ENCODE measurements around the gene ARHGAP6.

ARHGAP6 gene

DNA sequence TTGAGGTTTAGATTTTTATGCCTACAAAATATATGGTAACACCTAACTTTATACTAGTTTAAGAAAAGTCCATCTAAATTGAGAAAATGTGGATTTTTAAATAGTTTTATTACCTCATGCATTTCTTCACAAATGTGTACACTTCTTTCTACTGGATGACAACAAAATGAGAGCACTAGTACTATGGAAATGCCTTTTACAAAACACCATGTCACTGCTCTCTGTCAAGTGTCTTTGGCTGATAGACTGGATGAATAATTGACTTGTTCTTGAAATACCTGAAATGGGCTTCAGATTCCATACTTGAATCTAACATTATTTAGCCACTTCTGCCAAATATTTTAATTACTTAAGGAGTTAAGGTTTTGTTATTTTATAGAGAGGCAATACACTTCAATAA is 323.0 kb downstream of the ARHGAP6 start:
- no peak for DNase-seq

DNA sequence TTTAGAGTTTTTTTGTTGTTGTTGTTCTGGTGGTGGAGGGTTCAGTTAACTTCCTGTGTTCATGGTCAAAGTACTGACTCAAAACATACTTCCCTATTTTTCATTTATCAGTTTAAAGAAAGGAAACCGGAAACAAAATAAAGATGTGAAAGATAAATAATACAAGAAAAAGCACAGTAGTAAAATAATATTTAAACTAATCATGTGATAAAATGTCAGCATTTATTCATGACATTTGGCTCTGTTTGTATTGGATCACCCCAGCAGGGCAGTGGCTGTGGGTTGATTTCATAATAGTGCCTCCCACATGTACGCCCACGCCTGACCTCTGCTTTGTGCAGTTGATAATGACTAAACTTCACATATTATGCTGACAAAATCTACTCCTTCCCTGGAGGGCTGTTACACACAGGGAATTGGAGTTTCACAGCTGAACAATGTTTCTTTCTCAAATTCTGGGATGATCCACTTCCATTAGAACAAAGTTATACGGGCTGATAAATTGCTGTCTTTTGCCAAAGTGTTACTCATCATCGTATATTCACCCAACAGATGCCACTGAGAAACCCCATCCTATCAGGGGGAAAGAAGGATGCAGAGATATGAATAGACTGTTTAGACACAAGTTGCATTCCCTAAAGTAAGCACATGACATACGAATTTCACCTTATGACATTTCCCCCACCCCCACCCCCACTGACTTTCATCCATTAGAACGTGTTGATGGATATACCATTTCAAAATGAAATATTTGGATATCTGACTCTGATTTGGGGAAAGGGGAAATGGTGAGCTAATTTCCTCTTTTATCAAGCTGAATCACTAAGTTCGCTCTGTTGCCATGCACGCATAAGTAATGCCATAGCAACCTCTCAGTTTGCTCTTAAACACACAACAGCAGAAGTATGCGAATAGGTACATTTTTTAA is 324.2 kb downstream of the ARHGAP6 start:
- no peak for DNase-seq

DNA sequence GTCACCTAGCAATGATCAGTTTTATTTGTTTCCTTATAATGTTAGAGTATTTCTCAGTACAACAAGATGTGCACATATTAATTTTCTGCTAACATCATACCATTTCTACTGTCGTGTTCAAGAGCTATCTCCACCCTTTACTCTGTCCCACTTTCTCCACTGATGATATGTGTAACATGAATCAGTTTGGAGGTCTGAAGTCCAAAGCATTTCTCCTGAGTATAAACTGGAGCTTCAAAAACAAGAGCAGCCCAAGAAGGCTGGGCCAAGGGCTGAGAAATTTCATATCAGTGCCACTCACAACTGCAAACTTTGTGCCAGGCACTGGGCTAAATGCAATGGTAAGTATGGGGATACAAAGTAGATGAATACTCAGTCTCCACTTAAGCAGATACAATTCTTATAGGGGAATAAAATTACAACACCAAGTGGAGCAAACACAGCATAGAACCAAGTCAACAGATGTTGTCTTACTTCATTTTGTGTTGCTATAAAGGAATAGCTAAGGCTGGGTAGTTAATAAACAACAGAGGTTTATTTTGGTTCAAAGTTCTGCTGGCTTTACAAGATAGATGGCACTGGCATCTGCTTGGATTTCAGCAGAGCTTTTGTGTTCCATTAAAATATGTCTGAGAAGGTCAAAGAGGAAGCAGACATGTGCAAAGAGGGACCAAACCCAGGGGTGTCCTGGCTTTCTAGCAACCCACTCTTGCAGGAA is 328.3 kb downstream of the ARHGAP6 start:
- no peak for DNase-seq

DNA sequence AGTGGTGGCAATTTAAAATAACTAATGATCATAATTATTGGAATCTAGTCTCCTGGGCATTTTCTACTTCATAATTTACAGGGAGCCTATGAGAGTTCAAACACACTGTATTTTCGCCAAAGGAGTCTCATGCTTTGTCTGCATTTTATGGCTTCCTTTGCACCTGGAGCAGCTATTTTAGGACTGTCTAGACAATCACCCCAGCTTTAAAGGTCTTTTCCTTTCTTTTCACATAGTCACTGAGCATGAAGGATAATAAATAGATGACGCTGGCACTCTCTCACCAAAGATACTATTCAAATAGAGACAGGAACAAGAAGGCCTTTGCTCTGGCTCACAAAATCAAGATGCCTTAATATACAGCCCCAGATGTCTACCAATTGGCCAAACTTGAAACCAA is 329.5 kb downstream of the ARHGAP6 start:
- DNase-seq, result no peak

DNA sequence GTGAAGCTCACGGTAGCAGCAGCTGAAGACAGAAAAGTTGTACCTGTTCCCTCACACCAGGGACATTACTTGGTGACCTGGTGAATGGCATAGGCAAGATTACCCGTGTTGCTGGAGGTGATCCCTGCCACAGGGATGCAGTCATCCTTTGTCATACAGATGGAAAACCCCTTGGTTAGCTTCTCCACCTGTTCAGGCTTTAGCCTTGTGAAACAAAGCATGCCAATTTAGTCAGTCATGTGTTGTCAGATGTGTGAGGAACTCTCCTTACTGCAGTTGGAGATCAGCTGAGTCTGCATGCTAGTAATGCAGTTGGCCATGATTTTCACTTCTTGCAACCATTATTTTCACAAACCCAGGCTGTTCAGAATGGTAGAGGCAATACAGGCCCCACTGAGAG is 331.6 kb downstream of the ARHGAP6 start:
- DNase-seq, result no peak

DNA sequence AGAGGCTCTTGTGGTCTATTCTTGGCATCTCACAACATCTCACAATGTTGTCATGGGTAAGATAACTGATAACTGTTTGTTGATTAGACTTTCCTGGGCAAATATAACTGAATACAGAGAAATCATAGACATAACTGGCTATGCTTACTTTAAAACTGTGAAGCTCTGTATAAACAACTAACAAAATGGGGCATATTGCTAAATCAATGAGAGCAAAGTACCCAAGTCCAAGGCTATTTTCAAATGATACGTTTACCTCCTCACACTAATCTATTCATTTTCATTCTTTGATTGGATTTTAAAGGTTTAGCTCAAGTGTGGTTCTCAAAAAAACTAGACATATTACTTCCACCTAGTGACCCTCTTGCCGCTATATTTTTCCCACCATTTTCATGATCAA is 333.9 kb downstream of the ARHGAP6 start:
- DNase-seq, result no peak

DNA sequence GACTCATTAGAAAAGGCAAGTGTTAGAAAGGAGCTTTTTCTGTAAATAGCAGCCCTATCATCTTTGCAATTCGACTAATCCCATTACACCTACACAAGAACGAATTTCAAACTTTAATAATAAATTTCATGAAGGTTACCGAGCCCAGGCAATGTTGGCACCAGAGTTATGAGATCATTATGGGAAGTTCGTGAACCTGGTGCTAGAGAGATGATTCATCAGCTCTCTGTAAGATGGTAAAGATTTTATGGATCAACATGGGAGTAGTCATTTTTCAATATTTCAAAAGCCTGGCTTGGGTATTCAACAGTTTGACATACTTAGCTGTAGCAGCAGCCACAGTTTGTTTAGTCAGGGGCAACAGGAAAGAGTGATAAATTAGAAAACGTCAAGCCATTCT is 336.7 kb downstream of the ARHGAP6 start:
- DNase-seq, result no peak

DNA sequence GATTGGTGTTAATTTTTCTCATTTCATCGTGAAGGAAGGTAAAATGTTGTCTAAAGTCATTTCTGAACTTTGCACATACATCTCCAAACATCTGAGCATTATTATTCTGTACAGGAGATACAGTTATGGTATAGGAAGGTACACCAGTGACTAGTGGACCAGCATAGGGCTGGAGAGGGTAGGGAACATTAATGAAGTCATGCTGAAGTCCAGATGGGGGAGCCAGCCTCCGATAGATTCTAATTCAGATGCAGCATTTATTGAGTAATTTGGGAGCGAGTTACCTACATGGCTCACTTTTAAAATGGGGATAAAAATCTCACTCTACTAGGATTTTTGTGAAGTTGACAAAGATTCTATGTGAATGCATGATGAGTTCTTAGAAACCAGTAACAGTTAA is 337.6 kb downstream of the ARHGAP6 start:
- no peak for DNase-seq

DNA sequence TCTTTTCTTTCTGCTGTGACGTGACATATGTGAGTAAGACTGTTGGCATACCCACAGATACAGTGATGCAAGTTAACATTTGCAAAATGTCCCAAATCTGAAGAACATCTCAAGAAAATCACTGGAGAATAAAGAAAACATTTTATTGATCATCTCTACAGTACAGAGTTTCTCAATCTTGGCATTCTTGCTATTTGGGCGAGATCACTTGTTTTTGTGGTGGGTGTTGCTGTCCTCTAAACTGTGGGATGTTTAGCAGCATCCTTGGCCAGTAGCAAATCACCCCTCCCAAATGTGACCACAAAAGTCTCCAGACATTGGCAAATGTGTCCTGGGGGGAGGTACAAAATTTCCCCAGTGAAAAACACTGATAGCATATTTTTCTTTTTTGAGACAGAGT is 343.7 kb downstream of the ARHGAP6 start:
- DNase-seq, result no peak

DNA sequence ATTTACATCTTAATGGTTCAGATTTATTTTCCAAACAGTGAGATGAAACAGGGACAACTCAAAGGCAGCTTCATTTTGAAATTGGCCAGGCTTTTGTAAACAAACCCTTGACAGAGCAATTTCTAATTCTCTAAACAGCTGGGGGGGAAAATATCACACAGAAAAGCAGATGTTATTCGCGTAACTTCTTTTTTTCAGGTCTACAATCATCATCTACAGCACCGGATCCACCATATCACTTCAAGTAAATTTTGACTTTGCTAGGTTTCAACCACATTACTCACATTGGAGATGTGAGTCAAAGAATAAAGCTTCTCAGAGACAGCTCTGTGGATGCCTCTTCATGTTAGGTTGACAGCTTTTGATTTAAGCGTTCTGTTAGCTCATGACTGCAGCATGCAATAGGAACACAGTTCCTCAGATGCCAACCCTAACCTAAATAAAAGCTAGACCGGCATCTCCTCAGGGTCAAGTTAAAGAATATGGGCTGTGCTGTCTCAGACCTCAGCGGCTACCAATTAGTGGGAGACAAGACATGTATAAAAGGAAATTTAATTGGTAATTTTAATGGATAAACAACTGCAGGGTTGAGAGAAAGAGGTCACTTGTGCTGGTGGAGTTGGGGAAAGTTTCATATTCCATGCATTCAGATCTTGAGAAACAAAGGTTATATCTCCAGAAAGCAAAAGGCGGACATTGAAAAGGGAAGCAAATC is 345.8 kb downstream of the ARHGAP6 start:
- no peak for DNase-seq

DNA sequence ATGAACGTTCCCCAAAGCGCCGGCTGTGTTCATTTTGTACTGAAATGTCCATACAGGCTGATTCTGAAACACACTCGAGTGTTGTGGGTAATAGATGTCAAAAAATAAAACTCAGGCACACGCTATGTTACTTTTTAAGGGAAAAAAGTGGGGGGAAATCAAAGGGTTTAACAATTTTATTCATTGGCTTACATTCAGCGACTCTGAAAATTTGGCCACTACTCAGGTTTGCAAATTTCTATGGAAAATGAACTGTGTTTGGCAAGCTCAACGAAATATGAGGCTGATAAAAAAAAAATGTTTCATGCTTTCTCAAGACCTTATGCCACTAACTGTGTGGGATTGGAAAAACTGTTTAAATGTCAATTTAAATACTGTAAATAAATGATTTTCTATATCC is 354.0 kb downstream of the ARHGAP6 start:
- no peak for DNase-seq

DNA sequence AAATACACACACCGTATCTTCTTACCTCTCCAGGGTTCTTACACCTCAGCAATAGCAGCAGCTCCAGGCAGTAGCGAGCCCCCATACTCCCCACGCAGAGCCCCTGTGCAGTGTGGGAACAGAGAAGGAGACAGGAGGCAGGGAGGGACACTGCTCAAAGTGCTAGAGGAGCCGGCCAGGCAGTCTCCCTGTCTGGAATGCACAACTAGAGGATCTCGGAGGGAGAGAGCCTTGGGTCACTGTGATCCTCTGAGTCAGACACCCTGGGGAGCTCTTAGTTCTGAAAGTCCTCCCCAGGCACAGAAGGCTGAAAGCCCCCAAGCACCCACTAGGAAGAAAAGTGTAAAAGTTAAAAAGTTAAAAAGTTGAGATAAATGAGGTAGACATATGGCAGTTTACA is 356.5 kb downstream of the ARHGAP6 start:
- no peak for DNase-seq

DNA sequence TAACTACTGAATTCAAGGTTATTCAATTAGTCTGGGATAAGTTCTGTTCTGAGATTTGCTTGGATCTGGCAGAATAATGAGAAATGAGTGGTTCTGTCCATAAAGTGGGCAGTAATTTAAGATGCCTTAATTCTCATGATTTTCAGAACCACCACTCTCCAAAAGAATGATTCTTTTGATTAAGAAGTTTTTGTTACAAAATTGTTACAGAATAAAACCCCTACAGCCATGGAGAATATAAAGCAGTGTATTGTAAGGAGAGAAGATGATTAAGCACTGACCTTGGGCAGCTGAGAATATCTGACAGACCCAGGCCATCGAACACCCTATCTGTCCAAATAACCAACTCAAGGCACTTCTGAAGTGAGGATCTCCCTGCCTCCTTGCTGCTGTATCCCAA is 360.1 kb downstream of the ARHGAP6 start:
- no peak for DNase-seq

DNA sequence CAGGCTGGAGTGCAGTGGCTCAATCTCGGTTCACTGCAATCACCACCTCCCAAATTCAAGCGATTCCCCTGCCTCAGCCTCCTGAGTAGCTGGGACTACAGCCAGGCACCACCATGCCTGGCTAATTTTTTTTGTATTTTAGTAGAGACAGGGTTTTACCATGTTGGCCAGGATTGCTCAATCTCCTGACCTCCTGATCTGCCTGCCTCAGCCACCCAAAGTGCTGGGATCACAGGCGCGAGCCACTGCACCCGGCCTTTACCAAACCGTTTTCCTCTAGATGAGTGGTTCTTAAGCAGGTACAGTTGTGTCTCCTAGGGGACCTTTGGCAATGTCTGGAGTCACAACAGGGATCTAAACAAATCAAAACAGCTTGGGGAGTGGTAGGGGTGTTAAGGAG is 360.9 kb downstream of the ARHGAP6 start:
- DNase-seq, result no peak

DNA sequence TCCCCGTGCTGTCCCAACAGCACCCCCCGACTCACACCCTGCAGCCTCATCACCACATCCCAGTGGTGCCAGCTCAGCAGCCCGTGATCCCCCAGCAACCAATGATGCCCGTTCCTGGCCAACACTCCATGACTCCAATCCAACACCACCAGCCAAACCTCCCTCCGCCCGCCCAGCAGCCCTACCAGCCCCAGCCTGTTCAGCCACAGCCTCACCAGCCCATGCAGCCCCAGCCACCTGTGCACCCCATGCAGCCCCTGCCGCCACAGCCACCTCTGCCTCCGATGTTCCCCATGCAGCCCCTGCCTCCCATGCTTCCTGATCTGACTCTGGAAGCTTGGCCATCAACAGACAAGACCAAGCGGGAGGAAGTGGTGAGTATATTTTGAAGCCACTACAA is 367.1 kb downstream of the ARHGAP6 start:
- no peak for DNase-seq

DNA sequence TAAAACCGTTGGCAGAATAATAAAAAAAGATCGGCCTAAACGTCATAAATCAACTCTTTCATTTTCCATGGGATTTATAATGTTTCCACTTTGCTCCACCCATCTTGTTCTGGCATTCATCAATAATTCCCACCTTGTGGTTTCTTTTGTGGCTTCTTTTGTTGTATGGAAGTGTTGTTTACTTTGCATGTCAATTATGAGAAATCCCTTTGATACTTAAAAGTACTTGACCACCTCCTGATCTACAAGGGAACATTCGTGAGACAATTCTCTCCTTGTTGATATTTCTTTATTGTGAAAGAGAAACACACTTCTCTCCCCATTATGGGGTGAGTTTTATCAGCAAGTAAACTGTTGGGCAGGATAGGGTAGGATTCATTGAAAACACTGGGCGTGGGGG is 369.7 kb downstream of the ARHGAP6 start:
- no peak for DNase-seq

DNA sequence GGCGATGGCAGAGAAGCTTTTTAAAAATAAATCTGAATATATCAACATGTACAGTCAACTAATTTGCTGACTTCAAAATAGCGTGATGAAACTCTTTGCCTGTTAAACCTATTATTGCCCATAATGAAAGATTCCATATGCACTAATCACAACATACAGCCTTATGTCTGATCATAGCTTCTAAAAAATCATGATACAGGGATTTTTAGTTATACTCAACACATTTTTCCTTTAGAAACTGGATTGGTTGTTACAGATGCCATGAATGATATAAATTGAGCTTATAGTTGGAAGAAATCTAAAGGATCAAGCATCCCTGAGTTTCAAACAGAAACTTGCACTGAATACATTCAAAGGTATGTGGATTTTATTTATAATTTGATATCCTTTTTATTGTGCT is 372.6 kb downstream of the ARHGAP6 start, which contains the start of gene AMELX:
AMELX (plus strand) TSS at position 301 of the 400 bp plus-strand sequence. CDS start 1,376 bp downstream, outside the sequence.
- DNase-seq, result no peak

DNA sequence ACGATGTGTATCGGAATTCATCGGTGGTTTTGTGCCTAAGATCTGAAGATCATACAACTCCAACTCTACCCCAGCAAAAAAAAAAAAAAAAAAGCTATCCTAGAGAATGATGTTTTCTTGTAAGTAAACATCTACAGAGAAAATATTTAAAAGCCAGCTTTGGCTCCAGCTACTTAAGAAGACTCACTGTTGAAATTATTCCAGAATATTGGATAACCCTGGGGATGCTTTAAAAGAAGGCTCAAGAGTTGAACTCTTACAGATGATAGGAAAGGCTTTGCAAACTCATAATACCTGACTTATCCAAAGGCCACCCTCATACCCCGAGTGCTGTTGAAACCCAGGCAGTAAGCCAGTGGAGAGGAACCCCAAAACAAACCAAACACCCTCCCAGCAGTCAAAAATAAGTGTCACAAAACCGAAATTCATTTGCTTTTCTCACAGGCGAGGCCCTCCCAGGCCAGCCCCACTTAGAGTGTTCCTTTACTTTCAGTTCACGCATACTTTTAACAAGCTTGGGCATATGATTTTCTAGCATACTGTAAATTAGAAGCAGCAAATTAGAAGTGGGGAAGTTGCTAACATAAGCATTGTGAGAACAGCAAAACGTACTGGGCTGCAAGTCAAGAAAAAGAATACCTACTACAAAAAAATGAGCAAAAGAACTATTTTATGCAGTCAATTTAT is 375.2 kb downstream of the ARHGAP6 start:
- no peak for DNase-seq

DNA sequence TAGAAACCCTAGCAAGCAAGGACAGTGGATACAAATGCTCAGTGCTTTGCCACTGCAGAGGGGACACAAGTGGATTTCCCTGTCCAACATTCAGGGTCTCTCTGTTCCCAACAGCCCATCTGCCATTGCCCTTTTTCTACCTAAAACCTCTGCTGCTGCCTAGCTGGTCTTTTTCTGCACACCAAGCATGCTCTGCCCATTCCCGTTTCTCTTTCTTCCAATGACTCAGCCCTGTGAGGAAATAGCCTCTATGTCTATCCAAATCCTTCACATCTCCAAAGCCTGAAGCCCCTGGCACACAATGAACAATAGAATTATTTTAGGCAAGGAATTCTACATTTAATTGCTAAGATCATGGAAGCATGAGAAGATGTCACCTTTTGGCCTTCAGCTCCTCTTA is 378.2 kb downstream of the ARHGAP6 start:
- no peak for DNase-seq

DNA sequence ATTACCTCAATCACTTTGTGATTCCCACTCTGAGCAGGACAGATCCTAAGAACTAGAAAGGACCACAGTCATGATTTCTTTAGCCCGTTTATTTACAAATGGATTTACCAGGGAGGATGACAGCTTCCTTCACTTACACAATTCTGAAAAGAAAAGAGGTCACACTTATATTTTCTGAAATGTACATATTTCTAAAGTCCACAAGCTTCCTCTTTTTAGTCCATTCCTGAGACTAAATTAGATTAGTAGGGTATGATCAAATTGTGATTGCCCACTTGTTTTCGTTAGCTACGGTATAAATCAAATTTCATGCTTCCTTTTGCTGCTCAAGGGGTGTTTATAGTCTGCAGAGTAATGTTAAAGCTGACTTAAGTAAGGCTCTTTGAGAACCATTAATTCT is 380.1 kb downstream of the ARHGAP6 start:
- DNase-seq, result no peak

DNA sequence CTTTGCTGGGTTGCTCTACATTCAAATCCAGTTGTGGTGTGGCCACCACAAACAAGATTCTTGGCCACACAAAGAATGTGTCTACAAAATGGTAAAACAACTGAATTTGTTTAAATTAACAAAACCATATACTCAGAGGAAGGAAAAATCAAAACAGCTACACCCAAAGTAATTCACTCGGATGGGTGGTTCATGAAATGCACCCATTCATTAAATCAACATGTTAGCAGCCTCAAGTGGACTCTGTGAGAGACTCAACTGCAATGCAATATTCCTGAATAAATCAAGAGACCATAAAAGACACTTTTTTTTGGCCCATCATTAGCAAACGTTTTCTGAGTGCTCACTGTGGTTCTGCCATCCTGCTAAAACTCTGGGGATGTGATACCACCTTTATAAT is 383.7 kb downstream of the ARHGAP6 start:
- DNase-seq, result no peak

DNA sequence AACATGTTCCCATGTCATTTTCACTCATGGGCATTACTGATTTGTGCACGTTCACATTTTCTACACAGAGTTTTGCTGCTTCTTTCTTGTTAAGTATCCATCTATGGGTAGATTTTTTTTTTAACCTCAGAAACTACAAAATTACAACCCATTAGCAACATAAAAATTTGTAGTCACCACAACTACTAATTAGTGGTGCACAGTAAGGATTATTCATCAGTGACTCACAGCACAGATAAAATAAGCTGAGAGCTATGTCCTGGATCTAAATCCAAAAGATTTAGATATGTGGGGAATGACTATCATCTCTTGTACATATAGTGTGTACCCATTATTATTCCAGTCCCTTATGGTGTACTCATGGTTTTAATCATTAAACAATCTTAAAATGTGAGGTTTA is 392.2 kb downstream of the ARHGAP6 start:
- DNase-seq, result no peak

DNA sequence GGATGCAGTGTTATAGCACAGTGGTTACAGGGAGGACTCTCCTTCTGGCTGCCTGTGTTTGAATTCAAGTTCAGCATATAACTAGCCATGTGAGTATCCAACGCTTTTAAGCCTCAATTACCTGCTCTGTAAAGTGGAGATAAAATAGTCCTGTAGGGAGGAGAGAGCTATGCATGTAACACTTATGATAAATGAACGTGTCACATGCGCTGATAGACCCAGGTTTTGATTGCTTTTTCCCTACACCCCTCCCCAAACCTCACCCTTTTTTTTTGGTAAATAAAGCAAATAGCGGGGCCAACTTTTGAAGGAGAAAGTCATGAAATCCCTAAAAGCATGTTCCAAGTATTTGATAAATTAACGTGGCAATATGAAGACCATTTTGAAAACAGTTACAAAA is 392.9 kb downstream of the ARHGAP6 start:
- no peak for DNase-seq

Data from NCI-H2227 treated with DMSO at 0.1 percent for 48 hours (cell line).